Activated CD4-positive, alpha-beta T cell treated with anti-CD3 and anti-CD28 coated beads for 24 hours (primary cell): Measurements from ENCODE around the gene MINPP1.
"Not testable (repeated sequence)": the region's sequence is repeated elsewhere in the genome, so short reads cannot be mapped to it uniquely, and the experiment has no call there.

Source experiments
- DNase-seq, 2 donors: peaks; one replicate each; pipeline ENCODE4 v3.0.0-alpha.2; 2020; ENCODE audit warnings: low read depth in 2 of 2

Gene MINPP1

GRCh38 chr10:87565010-87565409 is 60.3 kb downstream of the MINPP1 start:
- no peak for DNase-seq

DNA sequence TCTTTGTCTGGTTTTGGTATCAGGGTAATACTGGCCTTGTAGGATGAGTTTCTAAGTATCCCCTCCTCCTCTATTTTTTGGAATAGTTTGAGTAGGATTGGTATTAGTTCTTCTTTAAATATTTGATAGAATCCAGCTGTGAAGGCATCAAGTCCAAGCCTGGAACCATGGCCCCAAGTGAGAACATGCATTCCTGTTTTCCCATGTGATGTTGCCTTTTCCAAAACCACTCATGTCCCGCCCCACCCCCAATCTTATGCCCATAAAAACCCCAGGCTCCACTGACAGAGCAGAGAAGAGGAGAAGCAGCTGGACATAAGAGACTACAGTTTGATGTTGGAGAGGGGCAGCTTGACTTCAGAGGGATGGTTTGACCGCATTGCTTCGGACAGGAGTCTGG is 71.2 kb downstream of the MINPP1 start:
- no peak for DNase-seq

- no peak for DNase-seq
These were observed 73.6 kb downstream of the MINPP1 start for GRCh38 chr10:87578160-87578841.

DNA sequence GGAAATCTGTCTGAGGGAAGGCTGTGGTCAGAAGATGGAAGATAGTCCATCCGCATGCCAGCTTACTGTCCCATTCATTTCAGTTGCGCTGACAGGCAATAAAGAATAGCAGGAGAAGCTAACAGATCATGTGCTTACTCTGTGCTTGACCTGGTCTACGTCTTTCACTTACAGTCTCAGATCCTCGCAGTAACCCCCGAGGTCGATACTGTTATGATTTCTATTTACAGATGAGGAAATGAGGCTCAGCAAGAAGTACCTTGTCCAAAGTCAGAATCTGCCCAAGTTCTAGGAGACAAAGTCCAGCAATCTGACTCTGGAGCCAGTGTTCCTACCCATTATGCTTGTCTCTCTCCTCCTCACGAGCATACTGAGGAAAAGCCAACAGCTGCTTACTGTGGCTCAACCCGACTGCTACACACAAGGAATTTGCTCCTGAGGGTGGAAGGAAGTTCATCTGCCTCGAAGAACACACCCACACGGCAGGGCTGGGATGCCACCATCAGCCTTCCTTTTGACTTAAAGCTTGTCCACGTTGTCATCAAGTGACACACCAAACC is 74.2 kb downstream of the MINPP1 start:
- no peak for DNase-seq

DNA sequence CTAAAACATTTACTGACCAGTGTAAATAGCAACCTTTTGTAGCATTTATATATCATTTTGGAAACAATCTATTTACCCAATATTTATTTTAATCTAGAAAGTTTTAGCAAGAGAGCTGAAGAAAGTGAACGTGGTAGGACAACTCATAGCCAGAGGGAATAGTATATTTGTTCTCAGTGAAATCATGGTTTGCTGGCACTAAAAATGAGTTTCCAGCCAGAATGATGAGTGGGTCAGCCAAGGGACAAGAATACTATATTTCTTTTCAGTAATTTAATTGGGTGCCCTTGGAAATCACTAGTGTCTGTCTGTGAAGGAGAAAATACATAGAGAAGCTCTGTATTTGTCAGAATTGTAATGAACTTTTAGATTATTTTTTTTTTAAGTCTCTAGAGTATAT is 74.9 kb downstream of the MINPP1 start:
- DNase-seq: no peak

GRCh38 chr10:87580016-87580415 is 75.3 kb downstream of the MINPP1 start:
- DNase-seq: no peak

DNA sequence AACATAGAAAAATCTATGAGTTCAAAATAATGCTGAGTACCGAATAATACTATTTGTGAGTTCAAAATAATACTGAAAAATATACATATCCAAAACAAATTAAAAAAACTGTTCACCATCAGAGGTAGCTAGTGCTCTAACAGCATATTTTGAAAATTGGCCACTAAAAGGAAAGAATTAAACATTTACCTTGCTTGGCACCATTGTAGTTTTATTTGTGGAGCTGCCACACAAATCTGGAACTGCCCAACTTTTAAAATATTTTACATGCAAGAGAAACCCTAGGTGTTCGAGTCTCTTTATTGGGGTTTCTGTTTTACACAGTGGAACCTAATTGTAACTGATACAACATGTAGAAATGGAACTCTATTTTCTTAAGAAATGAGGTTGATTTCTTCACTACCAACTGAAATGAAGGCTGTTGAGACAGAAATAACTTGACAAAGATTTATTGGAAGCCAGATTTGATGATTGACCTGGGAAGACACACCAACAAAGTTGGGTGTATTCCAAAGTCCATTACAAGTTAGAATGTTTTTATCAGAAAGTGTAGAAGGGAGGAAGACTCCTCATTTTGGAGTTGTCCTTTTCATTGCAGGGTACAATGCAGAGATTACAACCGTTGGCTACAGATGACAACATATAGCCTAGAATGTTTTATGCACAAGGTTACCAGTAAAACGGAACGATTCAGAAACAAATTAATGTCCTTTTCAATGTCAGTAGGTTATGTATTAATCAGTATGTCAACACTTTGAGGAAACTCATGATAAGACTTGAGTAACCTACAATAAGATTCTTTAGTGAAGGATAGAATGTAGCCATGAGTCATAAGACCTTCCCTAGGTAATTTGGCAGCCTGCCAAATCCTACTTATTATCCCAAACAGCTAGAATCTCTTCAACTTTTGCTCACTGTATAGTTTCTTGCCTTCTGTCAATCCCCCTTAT is 81.1 kb downstream of the MINPP1 start:
- no peak for DNase-seq

GRCh38 chr10:87589645-87590051 is 85.0 kb downstream of the MINPP1 start:
- DNase-seq: no peak

DNA sequence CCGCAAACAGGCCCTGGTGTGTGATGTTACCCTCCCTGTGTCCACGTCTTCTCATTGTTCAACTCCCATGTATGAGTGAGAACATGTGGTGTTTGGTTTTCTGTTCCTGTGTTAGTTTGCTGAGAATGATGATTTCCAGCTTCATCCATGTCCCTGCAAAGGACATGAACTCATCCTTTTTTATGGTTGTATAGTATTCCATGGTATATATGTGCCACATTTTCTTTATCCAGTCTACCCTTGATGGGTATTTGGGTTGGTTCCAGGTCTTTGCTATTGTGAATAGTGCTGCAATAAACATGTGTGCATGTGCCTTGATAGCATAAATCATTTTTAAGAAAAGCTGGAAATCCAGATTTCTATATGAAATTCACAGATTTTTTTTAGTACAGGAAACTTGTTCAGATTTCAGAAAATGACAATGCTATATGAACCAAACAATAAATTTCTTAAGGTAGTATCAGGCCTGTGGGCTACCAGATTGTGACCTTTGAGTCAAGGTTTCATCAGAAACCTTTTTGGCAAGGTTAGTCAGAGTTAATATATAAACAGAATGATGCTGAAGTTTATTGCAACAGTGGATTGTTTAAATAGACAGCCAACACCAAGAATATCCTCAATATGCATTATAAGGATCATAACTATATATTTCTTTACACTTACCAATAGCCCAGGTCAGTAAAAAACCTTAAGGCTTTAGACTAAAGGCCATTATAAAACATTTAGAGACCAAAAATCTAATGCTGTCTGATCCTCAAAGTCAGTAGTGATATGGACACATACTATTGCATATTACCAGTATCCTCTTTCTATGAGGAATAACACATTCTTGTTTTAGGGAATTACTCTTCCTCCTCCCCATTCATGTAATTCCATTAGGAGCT is 86.3 kb downstream of the MINPP1 start:
- DNase-seq: no peak

DNA sequence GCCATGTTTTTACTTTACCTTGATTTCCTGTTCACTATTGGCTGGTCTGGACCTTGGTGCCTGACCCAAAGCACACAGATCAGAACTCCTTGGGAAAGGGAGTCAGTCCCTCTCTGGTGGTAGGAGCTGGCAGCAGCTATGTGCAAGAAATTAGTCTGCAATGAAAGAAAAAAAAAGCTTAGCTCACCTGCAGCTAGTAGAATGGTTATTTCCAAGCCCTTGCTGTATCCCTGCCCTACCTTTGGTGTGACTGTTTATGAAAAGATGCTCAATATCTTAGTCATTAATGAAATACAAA is 86.8 kb downstream of the MINPP1 start:
- DNase-seq: no peak

DNA sequence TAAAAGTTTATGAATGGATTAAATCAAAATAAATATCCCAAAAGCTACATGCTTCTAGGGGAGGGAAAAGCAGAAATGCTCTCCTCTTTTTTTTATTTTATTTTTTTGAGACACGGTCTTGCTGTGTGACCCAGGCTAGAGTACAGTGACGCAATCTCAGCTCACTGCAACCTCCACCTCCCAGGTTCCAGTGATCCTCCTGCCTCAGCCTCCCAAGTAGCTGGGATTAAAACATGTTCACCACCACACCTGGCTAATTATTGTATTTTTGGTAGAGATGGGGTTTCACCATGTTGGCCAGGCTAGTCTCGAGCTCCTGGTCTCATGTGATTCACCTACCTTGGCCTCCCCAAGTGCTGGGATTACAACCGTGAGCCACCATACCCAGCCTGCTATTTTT is 88.2 kb downstream of the MINPP1 start:
- not testable (repeated sequence) for DNase-seq

- DNase-seq: no peak
These were observed 89.0 kb downstream of the MINPP1 start for GRCh38 chr10:87593702-87594101.

- no peak for DNase-seq
These were observed 89.5 kb downstream of the MINPP1 start for GRCh38 chr10:87594181-87594580.

GRCh38 chr10:87594864-87595263 is 90.2 kb downstream of the MINPP1 start:
- no peak for DNase-seq

DNA sequence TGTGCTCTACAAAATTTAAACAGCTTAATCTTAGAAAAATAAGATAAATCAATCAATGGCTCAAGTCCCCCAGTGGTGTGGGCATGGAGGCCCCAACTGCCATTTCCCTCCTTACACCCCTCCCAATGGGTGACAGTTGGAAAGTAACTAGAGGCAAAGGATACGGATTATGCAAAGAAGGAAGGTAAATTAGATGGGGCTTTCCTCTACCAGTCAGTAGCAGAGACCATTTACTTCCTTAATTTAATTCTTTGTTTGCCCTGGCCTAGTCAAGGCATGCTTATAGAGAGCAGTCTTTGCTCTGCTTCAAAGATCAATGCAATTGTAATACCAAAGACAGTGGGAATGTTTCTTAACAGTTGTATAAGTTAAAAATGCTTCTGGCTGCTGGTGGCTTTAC is 91.7 kb downstream of the MINPP1 start:
- DNase-seq: no peak

DNA sequence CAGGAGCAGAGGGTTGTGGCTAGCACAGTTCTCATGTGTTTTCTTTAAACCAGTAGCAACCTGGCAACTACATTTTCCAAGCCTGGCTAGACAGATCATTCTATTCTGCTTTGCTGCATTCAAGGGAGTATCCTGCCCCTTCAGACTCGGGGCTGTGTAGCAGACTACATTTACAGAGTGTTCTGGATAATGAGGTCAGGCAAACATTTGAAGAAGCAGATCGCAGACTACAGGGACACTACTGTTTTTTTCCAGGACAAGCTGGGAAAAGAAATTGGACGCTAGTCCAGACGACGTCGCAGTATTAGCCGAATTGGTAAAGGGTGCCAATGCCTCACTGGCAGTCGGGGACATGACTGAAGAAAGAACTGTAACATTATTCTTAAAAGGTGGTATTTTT is 94.0 kb downstream of the MINPP1 start:
- DNase-seq: no peak

DNA sequence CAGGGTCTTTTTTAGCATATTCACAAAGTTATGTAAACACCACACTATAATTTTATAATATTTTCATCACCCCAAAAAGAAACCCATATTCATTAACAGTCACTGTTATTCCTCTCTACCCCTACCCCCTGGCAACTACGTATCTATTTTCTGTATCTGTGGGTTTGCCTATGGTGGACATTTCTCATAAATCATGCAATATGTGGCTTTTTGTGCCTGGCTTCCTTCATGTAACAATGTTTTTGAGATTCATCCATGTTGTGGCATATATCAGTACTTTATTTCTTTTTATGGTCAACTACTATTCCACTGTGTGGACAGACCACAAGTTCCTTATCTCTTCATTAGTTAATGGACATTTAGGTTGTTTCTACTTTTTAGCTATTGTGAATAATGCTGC is 95.9 kb downstream of the MINPP1 start:
- DNase-seq: no peak
